Progenitor cell of endocrine pancreas (in vitro differentiated cells): ENCODE results near the gene TWF2. TPM values are rescaled to one million over a fixed set of nuclear protein-coding genes. Genes with fewer than 3 reads are reported as not detected.

Experiments
- DNase-seq: peaks from one replicate; pipeline ENCODE4 v3.0.0; 2021; ENCODE audit warnings: low spot score; ENCODE audit not compliant: unreplicated experiment
- H3K27ac Mint-ChIP-seq: 2 replicates; pipeline ENCODE4 v1.8.0; 2021; ENCODE audit warnings: mild to moderate bottlenecking, moderate library complexity, mixed read lengths
- H3K27me3 Mint-ChIP-seq: 2 replicates; pipeline ENCODE4 v1.8.0; 2021; ENCODE audit warnings: mixed read lengths
- H3K36me3 Mint-ChIP-seq: 2 replicates; pipeline ENCODE4 v1.8.0; 2022; ENCODE audit warnings: mixed read lengths; ENCODE audit not compliant: insufficient read depth
- H3K4me1 Mint-ChIP-seq: 2 replicates; pipeline ENCODE4 v1.8.0; 2021; ENCODE audit warnings: low read depth, mixed read lengths
- H3K4me3 Mint-ChIP-seq: 2 replicates; pipeline ENCODE4 v1.8.0; 2021; ENCODE audit warnings: low read depth, mild to moderate bottlenecking, moderate library complexity, mixed read lengths
- H3K9me3 Mint-ChIP-seq: 2 replicates; pipeline ENCODE4 v1.8.0; 2021; ENCODE audit warnings: low read depth, mixed read lengths
- total RNA-seq: library from RNA; stranded (reverse); gene quantifications from 2 replicates; pipeline ENCODE4 v1.2.1, GENCODE V29; 2021
- TF ChIP-seq, protein P1 (sequence below): fragments of 200-600 bp; sonication (generic); IDR thresholded peaks from one replicate; pipeline ENCODE4 v1.5.0; 2021; ENCODE audit warnings: antibody characterized with exemption, mild to moderate bottlenecking; ENCODE audit not compliant: unreplicated experiment

The TWF2 gene
- total RNA-seq, 1 donor from 2014 or later, result 27.6 TPM

DNA sequence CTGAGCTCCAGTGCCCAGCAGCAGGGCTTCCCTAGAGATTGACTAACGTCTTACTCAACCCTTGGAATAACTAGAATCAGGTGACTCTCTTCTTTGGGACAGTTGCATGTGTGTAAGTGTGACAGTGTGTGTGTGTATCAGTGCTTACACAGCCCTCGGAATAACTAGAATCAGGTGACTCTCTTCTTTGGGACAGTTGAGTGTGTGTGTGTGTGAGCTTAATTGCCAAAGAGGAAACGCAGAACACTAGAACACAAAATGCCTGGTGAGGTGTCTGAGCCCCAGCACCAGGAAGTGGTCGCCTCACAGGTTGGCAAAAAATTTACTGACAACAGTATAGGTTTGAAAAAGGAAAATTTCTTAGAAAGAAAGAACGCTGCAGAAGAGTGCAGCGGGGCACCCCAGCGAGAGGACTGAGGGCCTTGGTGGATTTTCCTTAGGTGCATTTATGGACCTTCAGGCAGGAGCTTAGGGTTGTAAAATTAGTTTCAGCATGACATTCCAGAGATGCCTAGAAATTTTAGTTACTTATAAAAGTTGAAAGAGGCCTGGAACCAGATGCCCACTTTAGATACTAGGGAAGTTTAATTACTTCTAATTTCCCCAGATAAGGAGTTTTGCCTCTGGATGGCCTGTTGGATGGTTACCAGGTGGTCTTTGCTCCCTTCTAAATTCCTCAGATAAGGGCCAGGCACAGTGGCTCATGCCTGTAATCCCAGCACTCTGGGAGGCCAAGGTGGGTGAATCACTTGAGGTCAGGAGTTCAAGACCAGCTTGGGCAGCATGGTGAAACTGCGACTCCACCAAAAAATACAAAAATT is 43.2 kb upstream of the TWF2 start:
- Mint-ChIP-seq H3K27ac (peak overlapping the region; percentile 90), H3K4me1 (peaks cover 42% of the 10 kb centered on the region), H3K4me3 (no peak overlapping the region), H3K27me3 (no peaks in the 10 kb centered on the region), H3K9me3 (no peaks in the 10 kb centered on the region), H3K36me3 (peaks cover 4% of the 10 kb centered on the region)
- TF ChIP-seq, protein P1, sequence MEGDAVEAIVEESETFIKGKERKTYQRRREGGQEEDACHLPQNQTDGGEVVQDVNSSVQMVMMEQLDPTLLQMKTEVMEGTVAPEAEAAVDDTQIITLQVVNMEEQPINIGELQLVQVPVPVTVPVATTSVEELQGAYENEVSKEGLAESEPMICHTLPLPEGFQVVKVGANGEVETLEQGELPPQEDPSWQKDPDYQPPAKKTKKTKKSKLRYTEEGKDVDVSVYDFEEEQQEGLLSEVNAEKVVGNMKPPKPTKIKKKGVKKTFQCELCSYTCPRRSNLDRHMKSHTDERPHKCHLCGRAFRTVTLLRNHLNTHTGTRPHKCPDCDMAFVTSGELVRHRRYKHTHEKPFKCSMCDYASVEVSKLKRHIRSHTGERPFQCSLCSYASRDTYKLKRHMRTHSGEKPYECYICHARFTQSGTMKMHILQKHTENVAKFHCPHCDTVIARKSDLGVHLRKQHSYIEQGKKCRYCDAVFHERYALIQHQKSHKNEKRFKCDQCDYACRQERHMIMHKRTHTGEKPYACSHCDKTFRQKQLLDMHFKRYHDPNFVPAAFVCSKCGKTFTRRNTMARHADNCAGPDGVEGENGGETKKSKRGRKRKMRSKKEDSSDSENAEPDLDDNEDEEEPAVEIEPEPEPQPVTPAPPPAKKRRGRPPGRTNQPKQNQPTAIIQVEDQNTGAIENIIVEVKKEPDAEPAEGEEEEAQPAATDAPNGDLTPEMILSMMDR, result no peak
- DNase-seq, result no peak

DNA sequence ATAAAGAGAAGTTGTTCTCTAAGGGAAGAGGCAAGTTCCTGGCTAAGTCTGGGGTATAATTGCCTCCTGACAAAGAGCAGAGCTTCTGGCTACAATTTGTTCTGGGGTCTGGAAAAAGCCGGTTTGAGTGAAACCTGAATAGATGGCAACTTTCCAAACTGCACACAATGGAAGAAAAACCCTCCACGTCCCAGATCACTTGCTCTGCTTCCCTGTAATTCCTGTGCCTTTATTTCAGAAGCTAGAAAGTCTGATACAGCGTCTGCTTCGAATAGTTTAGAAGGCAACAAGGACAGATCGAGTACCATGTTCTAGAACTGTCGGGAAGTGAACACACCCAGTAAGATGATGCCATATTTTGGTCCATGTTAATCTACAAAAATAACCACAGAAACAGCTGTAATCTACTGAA is 41.1 kb upstream of the TWF2 start:
- Mint-ChIP-seq H3K27me3 (no peaks in the 10 kb centered on the region), H3K27ac (peak overlapping the region; percentile 99), H3K4me1 (peaks cover 51% of the 10 kb centered on the region), H3K9me3 (no peaks in the 10 kb centered on the region), H3K36me3 (peaks cover 7% of the 10 kb centered on the region), H3K4me3 (peak overlapping the region; percentile 16)
- no peak for DNase-seq
- TF ChIP-seq, protein P1, result no peak

DNA sequence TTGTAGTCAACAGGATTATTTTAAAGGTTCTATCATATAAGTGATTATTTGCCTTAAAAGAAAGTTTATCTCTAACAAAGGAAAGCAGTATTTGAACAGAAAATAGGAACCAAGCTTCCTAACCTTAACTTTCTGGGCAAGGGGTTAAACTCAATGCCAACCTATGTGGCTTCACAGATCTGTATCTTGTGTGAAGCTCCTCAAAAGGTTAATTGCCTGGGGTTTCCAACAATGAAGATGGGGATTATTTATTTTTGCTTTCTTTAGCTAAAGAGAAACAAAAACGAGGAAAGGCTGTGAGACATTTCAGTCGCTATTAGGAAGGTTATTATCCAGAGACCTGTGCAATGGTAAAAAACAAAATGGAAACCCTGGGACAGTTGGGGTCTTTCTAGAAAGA is 40.6 kb upstream of the TWF2 start:
- Mint-ChIP-seq H3K4me1 (peaks cover 49% of the 10 kb centered on the region), H3K4me3 (peak overlapping the region; percentile 95), H3K36me3 (peaks cover 7% of the 10 kb centered on the region), H3K9me3 (no peaks in the 10 kb centered on the region), H3K27ac (peak overlapping the region; percentile 99), H3K27me3 (no peaks in the 10 kb centered on the region)
- TF ChIP-seq, protein P1, result no peak
- no peak for DNase-seq

DNA sequence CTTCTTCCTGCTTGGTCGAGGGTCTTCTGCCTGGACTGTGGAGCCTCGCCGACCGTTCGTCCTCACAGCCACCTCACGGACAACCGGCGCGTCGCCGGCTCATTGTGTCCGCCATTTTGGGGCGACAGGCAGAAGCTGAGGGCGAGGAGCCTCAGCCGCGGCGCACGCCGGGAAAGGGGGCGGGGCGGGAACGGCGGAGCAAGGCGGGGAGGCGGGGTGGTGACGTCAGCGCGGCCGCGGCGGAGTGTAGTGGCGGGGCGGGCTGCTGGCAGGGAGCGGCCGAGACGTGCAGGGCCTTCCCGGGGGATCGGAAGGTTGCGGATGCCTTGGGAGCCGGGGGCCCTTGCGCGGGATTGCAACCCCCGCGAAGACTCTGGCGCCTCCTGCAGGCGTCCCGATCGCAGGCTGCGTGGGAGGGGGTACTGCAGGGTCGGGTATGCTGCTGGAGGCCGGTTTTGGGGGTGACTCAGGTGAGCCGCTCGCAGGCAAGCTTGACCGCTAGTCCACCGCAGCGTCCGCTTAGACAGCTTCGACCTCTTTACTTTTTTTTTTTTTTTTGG is 39.6 kb upstream of the TWF2 start, which contains the start of gene WDR82:
TSS of gene WDR82 (minus strand) at position 140 of the 560 bp plus-strand sequence. CDS start 288 bp downstream, outside the sequence.
- Mint-ChIP-seq H3K27me3 (no peaks in the 10 kb centered on the region), H3K4me3 (peak within 1 kb of the TSS; percentile 95), H3K27ac (peak within 1 kb of the TSS; percentile 99), H3K9me3 (no peaks in the 10 kb centered on the region), H3K36me3 (peaks cover 13% of the 10 kb centered on the region), H3K4me1 (peaks cover 49% of the 10 kb centered on the region)
- peak; percentile 98 for DNase-seq
- TF ChIP-seq, protein P1, result peak; percentile 65

DNA sequence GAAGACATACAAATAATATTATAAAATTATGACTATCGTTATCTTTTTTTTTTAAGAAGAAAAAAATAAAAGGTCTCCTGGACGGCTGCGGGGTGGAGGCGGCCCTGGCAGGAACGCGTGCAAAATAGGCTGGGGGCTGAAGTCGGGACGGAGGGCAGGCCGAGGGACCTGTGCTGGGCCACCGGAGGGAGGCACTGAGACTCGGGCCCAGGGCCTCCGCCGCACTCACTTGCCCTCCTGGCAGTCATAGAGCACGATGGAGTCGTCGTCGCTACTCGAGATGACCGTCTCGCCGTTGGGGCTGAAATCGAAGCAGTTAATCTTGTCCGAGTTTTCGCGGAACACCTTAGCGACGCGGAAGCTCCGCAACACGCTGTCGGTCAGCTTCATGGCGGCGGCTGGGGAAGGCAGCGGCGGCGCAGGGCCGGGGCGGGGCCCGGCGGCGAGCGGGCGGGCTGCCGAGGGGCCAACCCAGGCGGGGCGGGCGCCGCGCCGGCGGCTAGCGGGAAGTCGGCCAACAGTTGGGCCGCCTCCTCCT is 39.1 kb upstream of the TWF2 start:
- TF ChIP-seq, protein P1, result peak; percentile 54
- no peak for DNase-seq
- peaks cover 15% of the 10 kb centered on the region for H3K36me3 Mint-ChIP-seq
- H3K4me1 Mint-ChIP-seq, result peaks cover 43% of the 10 kb centered on the region
- no peaks in the 10 kb centered on the region for H3K27me3 Mint-ChIP-seq
- peak overlapping the region; percentile 95 for H3K4me3 Mint-ChIP-seq
- no peaks in the 10 kb centered on the region for H3K9me3 Mint-ChIP-seq
- peak overlapping the region; percentile 99 for H3K27ac Mint-ChIP-seq
